Measurements from ENCODE around the gene PPP2R5C.

PPP2R5C gene

DNA sequence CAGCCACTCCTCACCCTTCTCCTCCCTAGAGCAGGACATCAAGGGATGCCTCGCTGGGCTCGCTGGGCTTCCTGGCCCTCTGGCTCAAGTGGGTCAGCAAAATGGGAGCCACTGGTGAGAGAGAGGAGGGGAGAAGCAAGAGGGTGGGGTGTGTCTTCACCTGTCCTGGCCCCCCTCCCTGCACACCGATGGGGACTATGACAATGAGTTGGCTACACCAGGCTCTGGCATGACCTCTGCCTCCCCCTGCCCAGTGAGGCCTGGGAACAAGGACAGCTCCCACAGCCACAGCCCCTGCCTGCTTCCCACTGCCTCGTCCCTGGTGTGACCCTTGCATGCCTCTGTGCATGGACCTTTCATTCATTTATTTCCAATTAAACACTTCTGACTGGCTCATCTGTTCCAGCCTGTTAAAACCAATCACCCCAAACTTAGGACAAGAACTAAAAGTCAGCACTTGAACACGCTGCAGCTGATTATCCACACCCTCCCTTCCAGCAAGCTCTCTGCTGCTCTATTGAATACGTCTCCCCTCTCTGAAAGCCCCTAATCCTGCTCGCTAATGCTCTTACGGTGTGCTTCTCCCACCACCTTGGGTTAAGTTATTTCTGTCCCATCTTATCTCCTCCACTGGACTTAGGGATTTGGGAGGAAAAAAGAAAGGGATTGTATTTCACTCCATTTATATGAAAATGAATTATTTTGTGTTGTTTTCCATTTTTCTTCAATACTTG is 5.8 kb upstream of the PPP2R5C start:
- DNase-seq (ENCODE audit: low spot score) = no peak

DNA sequence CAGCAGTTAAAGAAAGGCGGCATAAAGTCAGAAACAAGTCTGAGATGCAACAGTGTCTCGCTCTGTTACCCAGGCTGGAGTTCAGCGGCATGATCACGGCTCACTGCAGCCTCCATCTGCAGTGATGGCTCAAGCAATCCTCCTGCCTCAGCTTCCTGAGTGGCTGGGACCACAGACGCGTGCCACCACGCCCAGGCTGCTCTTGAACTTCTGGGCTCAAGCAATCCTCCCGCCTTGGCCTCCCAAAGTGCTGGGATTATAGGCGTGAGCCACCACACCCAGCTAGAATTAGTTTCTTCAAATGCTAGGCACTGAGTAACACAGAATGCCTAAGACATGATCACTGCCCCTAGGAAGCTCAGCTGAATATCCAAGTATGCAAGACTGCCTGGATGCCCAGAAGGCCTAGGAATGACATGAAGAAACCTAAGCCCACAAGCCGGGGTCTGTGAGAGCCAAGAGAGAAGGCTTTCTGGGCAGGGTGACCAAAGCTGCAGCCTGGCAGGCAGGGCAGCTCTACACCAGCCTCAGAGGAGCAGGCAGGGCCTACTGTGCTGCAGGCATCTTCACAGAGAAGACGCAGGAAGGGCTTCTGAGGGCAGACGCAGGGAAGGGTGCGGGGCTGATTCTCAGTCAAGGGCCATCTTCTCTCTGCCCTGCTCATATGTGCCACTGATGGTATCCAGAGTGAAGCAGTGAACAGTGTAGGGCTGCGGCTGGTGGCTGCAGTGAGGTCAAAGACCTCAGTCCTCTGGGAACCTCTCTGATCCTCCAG is 4.3 kb upstream of the PPP2R5C start:
- DNase-seq (ENCODE audit: low spot score) = no peak

DNA sequence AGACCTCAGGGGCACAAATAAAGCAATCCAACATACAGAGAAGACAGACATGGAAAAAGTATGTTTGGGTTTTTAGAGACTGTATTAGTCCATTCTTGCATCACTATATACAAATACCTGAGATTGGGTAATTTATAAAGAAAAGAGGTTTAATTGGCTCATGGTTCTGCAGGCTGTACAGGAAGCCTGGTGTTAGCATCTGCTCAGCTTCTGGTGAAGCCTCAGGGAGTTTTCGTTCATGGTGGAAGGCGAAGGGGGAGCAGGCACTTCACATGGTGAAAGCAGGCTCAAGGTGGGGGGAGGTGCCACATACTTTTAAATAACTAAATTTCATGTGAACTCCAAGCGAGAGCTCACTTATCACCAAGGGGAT is 3.7 kb upstream of the PPP2R5C start:
- no peak for DNase-seq (ENCODE audit: low spot score)

DNA sequence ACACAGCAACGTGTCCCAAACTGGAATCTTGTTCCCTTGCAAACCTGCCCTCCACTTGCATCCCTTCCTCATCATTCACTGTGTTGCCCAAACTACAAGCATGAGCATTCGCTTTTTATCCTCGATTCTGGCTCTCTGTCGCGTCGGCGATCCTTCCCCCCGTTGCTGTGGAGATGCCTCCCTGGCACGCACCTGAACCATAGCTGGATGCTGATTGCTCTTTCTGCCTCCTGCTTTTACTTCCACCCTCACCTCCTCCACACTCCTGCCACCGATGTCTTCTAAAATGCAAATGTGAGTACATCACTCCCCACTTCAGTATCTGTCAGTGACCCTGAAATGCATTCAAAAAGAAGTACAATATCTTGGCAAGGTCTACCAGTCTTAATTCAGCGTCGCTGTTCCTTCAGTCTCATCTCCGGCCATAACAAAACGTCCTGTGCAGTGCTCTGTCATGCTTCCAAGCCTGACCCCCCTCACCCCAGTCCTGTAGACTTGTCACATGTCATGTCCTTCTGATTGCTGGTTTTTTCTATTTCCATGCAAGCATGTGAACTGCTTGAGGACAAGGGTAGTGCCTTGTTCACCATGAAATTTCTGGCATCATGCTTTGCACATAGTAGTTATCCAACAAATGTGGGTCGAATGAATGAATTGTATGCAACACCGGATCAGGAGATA is 2.5 kb upstream of the PPP2R5C start:
- no peak for DNase-seq (ENCODE audit: low spot score)

DNA sequence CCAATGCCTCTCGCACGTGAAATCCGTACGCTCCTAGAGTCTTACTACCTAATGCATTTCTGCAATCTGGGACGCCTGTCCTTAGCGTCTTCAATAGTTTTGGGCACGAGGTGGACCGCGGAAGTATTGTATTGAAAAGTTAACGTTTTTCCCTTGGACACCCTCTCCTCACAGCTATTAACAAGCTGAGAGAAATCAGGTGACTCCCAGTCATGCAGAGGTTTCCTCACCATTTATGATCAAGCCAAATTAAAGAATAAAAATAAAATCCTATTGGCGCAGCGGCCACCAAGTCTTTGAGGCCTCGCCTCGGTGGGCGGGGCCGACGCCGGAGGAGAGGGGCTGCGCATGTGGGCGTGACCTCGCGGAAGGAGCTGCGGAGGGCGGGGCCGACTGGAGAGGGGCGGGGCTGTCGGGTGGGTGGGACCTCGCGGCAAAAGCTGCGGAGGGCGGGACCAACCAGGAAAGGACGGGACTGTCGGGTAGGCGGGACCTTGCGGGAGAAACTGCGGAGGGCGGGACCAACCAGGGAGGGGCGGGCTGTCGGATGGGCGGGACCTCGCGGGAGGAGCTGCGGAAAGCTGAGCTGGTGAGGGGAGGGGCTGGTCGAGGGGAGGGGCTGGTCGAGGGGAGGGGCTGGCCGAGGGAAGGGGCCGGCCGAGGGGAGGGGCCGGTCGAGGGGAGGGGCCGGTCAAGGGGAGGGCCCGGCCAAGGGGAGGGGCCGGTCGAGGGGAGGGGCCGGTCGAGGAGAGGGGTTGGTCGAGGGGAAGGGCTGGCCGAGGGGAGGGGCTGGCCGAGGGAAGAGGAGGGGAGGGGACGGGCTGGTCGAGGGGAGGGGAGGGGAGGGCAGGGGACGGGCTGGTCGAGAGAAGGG is 1.1 kb upstream of the PPP2R5C start:
- DNase-seq (ENCODE audit: low spot score) = peak; percentile 93

DNA sequence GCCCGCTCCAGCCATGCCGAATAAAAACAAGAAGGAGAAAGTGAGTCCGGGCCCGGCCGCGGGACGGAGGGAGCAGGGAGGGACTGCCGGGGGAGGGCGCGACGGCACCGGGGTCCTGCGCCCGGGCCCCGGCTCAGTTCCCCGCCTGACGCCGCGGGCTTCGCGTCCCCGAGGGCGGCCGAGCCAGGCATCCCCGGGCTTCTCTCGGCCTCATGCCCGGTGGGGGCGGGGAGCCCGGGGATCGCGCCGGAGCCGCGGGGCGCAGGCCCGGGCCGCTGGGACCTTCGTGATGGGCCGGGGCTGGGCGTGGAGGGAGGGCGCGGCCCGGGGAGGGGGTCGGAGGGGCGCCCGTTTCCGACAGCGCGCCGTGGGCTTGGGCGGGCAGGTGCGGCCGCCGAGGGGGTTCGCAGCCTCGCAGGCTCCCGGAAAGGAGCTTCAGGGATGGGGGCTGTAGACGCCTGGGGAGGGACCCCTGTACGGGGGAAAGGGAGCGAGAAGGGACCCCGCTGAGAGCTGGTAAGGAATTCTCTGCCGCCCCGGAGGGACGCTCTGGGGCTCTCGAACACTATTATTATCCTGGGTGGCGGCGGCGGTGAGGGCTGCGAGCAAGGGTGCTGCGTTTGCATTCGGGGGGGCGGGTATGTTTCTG is 496 bp downstream of the PPP2R5C start:
- DNase-seq (ENCODE audit: low spot score) = no peak

DNA sequence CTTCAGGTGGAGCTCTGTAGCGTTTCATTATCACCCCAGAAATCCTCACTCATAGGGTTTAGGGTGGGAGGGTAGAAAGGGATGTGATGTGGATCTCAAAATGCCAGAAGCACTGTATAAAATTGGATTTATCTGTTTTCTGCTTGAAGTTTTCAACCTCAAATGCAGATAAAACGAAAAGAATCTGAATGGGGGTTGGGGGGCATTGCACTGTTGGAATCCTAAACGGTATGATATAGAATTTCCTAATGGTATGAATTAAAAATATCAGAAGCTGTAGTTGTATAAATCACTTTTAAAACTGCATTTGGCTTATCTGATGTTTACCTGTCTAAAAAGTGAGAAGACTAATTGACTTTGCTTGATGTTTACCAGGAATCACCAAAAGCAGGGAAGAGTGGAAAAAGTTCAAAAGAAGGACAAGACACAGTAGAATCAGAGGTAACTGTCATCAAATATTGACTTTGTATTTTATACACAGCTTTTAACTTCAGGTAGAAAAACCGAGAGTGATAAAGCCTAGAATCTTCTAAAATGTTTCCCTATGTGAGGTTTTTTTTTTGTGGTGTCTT is 1.1 kb downstream of the PPP2R5C start:
- no peak for DNase-seq (ENCODE audit: low spot score)

DNA sequence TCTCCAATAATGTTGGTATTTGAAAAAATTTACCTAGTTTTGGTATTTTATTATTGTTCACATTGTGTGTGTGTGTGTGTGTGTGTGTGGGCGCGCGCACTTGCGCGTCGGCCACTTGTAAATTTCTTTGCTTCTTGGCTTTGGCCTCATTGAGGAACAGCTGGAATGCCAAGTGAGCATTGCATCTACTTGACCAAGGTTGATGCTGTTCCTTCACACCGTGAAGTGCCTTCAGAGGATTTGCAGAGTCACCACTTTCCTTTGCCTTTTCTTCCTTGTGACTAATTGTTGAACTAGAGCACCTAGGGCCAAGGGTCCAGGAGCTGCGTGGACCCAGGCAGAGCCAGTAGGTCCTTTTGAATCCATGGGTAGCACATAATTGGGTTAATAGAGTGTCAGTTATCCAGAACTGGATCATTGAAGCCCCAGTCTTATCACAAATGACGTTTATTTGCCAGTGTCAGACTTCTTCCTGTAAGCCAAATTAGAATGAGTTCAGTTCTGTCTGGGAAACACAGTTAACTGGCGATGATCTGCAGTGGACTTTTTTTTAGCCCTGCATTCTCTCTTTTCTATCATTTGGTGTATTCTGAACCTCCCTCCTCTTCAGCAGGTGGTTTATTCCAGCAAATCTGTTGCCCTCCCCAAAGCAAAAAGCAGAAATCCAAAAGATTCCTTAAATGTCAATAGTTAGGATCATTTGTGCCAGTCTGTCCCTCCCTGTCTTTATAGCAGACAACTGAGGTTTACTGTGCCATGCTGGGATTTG is 2.6 kb downstream of the PPP2R5C start:
- no peak for DNase-seq (ENCODE audit: low spot score)

DNA sequence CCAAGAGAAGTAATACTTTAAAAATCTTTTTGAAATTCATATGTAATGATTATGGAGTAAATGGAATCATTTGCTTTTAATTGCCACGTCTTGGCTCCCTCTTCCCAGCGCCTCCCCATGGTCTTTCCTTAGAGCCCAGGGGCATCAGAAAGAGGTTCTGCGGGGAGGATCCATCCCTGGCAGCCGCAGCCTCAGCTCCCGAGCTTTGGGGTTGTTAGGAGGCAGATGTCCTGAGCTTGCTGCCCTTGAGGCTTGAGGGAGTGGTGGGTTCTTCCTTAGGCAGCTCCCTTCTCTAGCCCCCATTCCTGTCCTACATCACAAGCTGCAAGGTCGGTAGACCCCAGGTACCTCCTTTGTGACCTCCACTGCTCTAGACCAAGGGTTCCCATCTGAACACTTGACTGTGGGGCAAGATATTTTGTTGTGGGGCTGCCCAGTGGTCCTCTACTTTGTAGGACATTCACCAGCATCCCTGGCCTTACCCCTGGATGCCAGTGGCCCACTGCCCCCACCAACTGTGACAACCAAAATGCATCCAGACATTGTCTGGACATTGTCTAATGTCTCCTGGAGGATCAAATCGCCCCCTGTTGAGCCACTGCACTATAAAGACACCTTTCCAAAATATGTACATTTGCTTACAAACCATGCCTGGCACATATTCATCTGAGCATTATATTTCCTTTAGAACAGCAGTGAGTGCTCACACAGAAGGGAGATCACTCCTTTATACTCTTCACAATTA is 6.3 kb downstream of the PPP2R5C start:
- DNase-seq (ENCODE audit: low spot score) = no peak

DNA sequence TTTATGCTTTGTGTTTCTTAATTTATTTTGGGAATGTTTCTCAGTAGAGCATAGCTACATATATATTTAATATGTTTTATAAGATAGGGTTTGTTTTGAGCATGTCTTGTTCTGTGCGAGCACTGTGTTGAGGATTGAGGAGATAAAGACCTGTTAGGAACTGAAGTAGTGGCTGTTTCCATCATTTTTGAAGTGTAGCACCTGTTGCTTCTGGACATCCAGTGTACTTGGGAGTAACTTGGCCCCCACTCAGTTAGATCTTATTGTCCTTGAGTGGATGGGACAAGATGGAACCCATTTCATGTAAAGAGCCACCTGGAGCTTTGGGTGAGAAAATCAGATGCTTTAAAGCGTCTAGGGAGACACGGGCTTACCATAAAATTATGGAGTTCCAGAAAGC is 8.7 kb downstream of the PPP2R5C start:
- DNase-seq (ENCODE audit: low spot score) = no peak

DNA sequence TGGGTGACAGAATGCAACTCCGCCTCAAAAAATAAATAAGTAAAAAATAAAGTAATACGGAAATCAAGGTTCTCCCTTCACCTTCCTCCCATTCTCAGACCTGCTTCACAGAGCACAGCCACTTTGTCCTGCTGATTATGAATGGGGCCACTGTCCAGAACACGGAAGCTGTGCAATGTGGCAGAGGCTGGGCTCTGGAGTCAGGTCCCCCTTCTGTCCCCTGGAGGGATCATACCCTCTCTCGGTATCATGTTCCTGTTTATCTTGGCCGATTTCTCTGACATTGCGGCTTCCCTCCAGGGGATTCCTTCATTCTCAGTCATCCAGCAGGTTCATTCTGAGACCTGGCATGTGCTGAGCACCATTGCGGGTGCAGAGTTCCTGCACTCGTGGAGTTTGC is 11.3 kb downstream of the PPP2R5C start:
- DNase-seq (ENCODE audit: low spot score) = no peak

DNA sequence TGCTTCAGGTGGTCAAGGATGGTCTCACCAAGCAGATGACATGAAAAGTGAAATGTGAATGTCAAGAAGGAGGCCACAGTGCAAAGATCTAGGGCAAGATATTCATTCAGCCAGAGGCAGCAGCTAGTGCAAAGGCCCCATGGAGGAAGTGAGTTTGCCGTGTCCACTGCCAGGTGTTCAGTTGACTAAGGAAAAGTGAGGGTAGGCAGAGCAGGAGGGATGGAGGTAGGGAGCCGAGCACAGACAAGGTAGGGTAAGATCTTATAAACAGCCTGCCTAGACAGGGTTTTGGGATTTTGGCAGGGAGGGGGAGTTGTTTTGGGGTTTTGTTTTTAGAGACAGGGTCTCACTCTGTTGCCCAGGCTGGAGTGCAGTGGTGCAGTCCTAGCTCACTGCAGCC is 11.9 kb downstream of the PPP2R5C start:
- no peak for DNase-seq (ENCODE audit: low spot score)

DNA sequence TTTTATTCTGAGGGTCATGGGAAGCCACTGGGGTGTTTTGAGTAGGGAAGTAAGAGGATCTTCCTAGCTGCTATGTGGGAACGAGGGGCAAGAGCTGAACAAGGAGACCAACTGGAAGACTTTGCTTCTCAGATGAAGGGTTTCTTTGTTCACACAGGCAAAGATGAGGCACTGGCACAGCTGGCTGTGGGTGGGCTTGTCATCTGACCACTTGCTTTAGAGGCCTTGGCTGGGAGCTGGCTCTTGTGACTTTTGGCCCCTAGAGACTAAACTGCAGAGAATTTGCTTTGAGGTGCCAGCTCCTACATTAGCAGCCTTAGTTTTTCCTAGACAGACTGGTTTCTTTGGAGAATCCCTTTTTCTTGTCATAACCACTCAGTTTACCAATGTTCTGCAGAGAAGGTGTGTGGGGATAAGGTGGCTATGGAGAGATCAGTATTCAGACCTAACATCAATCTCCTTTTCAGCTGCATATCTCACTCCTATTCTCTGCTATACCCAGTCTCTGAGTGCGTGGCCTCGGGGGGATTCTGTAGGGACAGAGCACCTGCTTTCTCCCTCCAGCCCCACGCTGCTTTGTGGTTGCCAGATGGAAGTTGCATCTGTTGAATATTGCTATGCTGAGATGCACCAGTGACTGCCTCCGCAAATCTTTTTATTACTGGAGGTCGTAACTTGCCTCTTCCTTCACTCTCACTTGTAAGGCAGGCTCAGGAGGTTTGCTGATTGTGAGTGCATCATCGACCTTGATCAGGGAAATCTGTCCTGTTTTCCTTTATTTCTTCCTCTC is 12.7 kb downstream of the PPP2R5C start:
- DNase-seq (ENCODE audit: low spot score) = no peak

DNA sequence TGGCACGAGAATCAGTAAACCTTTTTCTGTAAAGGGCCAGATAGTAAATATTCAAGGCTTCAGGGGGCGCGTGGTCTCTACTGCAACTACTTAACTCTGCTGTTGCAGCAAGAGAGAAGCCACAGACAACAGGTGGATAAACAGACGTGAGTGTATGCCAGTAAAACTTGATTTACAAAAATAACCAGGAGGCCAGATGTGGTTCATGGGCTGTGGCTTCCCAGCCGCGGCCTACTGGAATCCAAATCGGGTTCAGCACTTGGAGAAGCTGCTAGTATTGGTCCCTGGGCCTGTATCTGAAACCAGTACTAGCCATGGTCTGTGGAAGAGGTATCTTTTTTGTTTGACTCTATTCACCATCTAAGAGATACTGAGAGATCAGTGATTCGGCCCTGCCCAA is 13.3 kb downstream of the PPP2R5C start:
- DNase-seq (ENCODE audit: low spot score) = no peak

DNA sequence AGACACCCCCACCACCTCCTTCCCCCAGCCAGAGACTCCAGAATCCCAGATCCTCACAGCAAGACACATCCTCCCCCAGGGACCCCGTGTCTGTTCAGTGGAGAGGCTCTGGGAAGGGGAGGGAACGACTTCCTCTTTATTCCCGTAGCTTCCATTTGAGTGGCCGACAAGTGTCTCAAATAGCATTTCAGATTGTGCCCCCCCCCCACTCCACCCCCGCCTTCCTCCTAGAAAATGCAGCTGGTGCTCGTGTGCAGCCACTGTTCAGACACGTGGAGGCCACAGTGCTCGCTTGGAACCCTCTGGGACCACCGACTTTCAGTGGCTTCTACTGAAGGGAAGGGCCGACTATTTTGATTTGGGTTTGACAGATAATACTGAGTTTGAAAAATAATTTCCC is 14.3 kb downstream of the PPP2R5C start:
- DNase-seq (ENCODE audit: low spot score) = no peak

DNA sequence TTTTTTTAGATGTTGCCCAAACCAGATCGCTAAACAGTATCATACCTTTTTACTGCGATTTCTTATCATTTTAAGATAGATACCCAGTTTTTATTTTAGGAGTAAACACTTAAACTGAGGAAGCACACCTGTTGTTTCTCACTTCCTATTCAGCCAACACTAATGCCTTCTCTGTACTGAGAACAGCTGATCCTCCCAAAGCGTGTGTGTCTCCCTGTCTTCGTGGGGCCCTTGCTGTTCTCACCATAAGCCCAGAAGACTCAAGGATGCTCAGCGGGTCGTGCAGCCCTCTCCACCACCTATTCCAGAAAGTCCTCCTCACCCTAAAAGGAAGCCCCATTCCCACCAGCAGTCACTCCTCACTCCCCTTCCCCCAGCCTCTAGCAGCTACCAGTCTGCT is 14.8 kb downstream of the PPP2R5C start:
- no peak for DNase-seq (ENCODE audit: low spot score)

DNA sequence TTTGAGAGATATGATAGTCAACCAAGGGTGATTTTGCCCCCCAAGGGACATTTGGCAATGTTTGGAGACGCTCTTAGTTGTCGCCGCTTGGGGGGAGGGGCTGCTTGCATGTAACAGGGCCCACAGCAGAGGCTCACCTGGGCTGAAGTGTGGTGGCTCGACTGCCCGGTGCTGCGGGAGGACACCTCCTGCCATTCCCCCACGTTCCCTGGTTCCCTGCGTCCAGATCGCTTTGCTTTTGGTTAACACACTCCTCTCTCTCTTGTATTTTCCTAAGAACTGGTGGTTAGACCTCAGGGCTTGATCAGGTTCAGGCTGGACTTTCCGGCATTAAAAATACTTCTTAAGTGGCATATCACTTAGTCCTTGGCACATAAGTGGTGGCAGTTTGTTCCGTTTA is 18.9 kb downstream of the PPP2R5C start:
- no peak for DNase-seq (ENCODE audit: low spot score)

DNA sequence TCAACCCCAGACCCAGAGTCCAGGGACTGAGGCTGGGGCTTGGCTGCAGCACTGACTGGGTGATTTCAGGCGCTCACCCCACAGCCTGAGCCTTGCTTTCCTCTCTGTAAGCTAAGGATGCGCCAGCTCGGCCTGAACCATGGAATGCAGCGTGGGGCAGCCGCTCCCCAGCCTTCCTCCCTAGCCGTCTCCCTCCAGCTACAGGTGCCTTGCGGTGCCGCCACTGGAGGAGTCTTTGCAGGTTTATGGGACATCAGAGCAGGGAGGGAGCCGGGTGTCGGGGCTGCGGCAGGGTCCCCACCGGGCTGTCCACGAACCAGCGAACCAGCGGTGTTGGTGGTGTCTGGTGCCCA is 19.4 kb downstream of the PPP2R5C start:
- no peak for DNase-seq (ENCODE audit: low spot score)

Measured in hematopoietic multipotent progenitor cell treated with erythropoietin and hydrocortisone succinate and interleukin-3 and kit ligand, for 17 days (in vitro differentiated cells).